HG03342 (cell line): Measurements from ENCODE around the gene ATXN3L.
"Not testable (repeated sequence)": the region's sequence is repeated elsewhere in the genome, so short reads cannot be mapped to it uniquely, and the experiment has no call there.

Source experiments
- ATAC-seq: cut with Tn5 transposase; IDR thresholded peaks from one replicate; pipeline ENCODE4 v1.9.1; 2021; ENCODE audit warnings: mild to moderate bottlenecking, moderate library complexity; ENCODE audit not compliant: unreplicated experiment

The ATXN3L gene

DNA sequence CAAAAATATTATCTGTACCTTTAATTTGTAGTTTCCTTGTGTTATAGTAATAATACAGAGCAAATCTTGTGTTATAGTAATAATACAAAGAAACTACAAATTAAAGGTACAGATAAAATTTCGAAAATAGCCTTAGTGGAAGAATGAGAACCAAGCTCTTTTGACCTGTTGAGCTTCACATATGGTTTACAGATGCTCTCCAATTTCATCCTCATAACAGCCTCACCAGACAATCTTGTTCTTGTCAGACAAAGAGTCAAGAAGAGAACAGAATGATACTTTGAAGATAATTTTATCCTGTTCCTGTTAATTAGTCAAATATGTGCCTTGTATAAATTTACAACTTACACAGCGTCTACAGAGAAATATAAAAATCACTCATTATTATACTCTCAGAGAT, 12.8 kb downstream of the ATXN3L start:
- ATAC-seq = no peak

DNA sequence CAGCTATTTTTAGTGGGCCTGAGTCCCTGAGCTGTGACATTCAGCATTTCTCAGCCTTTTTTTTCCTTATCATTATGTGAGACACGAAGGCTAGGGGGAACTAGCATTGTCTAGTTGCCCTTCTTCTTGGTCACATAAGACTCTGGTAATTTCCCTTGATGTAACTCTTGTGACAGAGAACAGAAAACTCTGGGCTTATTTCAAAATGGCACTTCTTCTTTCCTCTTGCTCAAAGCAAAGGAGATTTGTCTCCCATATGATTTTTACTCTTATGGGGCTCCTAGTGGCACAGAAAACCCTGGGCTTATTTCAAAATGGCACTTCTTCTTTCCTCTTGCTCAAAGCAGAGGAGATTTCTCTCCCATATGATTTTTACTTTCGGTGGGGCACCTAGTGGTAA, 14.7 kb downstream of the ATXN3L start:
- no peak for ATAC-seq

DNA sequence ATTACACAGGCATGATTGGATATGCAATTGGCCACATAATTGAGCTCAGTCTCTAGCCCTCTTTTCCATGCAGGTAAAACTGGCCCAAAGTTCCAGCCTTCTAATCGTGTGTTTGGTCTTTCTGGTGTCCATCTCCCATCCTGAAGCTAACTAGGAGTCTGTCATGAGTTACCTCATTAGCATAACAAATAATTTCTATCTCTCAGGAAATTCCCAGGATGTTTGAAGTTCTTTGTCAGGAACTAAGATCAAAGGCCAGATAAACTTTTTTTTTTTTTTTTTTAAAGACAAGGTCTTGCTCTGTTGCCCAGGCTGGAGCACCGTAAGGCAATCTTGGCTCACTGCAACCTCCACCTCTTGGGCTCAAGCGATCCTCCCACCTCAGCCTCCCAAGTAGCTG, 15.8 kb downstream of the ATXN3L start:
- ATAC-seq = no peak

DNA sequence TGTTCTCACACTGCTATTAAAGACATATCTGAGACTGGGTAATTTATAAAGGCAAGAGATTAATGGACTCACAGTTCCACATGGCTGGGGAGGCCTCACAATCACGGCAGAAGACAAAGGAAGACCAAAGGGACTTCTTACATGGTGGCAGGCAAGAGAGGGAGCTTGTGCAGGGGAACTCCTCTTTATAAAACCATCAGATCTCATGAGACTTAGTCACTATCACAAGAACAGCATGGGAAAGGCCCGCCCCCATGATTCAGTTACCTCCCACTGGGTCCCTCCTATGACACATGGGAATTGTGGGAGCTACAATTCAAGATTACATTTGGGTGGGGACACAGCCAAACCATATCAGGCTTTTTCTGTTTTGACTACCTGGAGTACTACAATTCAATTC, 16.6 kb downstream of the ATXN3L start:
- ATAC-seq = not testable (repeated sequence)

GRCh38 chrX:13298836-13299235, 21.0 kb downstream of the ATXN3L start:
- no peak for ATAC-seq

DNA sequence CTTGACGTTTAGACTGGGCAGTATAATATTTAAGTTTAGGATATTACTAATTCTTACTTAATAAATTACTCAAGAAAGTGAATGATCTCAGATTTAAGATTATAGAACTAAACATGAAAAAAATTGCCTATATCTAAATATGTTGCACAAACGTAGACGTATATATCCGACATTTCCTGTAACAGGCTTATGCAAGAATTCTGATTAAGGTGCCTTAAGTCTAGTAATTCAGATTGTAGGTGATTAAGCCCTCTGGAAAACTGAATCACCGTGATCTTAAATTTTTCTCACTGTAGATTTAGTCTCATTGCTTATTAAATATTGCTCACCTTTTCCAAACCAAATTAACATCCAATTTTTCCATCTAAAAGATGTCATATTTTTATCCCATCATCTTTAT, 24.0 kb downstream of the ATXN3L start:
- ATAC-seq = no peak

- ATAC-seq = no peak
These were observed 26.2 kb downstream of the ATXN3L start for GRCh38 chrX:13293700-13294099.

- no peak for ATAC-seq
These were observed 28.8 kb downstream of the ATXN3L start for GRCh38 chrX:13290891-13291614.

- no peak for ATAC-seq
These were observed 31.2 kb downstream of the ATXN3L start for GRCh38 chrX:13288671-13289070.

- no peak for ATAC-seq
These were observed 32.0 kb downstream of the ATXN3L start for GRCh38 chrX:13287816-13288215.

- ATAC-seq = no peak
These were observed 34.2 kb downstream of the ATXN3L start for GRCh38 chrX:13285693-13286092.

DNA sequence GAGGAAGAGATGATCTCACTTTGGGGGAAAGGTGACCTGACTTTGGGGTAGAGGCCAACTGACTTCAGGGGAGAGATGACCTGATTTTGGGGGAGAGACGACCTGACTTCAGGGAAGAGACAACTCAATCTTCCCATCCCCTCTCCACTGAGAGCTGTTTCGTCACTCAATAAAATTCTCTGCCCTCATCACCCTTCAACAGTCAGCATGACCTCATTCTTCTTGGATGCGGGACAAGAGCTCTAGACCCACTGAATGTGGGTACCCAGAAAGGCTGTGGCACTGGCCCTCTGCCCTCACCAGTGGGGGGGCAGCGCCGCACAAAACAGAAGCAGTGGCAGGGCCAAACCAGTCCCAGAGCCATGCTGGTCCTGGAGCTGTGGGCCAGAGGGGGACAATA, 34.6 kb downstream of the ATXN3L start:
- no peak for ATAC-seq

GRCh38 chrX:13284570-13284969, 35.3 kb downstream of the ATXN3L start:
- no peak for ATAC-seq

- ATAC-seq = no peak
These were observed 35.8 kb downstream of the ATXN3L start for GRCh38 chrX:13283950-13284546.

DNA sequence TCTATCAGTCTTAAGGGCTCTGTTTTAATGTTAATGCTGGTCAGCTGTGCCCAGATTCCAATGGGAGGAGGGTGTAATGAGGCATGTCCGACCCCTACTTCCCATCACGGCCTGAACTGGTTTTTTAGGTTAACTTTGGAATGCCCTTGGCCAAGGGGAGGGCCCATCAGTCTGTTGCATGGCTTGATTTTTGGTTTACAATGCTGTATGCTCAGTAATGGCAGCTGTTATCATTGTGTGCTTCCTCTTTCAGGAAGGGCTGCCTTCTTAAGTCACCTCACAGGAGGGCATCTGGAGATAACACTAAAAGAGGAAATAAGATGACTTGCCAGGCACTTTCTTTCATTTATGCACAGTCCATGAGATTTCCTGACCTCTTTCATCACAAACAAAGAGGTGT, 36.3 kb downstream of the ATXN3L start:
- no peak for ATAC-seq

- ATAC-seq = no peak
These were observed 38.6 kb downstream of the ATXN3L start for GRCh38 chrX:13281289-13281688.

DNA sequence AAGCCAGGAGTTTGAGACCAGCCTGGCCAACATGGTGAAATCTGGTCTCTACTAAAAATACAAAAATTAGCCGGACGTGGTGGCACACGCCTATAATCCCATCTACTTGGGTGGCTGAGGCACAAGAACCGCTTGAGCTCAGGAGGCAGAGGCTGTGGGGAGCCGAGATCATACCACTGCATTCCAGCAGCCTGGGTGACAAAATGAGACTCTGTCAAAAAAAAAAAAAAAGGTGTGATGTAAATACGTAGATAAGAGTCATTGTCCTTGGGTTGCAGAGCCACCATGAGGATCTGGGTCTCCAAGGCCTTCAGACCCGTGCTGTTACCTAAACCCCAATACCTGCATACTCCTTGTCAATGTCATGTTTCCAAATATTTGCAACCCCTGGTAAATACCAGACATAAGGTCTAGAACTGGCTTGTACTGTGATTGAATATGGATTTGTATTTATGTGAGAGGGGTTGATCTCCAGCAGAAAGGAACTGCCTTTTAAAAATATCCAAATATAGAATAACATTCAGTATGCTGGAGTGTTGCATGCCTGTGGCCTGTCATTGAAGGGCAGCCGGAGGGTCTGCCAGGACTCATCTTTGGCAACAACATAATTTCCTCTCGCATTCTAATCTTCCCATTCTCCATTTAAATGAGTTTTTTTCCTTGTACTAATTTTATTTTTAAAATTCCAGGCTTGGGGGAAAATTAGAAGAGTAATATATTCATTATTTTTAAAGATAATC, 40.4 kb downstream of the ATXN3L start:
- ATAC-seq = no peak

DNA sequence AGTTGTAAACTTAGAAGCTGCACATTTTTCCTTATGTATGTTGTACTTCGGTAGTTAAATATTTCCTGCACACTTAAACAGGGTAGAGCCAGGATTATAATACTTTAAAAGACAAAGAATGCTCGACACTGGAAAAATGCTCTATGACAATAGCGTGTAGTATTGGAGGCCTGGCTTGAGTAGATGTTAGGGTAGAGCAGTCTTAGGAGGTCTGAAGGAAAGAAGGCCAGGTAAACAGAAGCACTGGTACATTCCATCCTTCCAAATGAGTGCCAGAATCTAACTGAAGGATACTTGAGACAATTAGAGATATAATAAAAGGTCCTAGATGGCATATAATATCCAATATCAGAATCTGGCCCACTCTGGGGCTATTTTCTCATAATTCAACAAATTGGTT, 42.3 kb downstream of the ATXN3L start:
- ATAC-seq = no peak

- no peak for ATAC-seq
These were observed 42.9 kb downstream of the ATXN3L start for GRCh38 chrX:13276991-13277390.

- ATAC-seq = no peak
These were observed 44.8 kb downstream of the ATXN3L start for GRCh38 chrX:13275031-13275430.

DNA sequence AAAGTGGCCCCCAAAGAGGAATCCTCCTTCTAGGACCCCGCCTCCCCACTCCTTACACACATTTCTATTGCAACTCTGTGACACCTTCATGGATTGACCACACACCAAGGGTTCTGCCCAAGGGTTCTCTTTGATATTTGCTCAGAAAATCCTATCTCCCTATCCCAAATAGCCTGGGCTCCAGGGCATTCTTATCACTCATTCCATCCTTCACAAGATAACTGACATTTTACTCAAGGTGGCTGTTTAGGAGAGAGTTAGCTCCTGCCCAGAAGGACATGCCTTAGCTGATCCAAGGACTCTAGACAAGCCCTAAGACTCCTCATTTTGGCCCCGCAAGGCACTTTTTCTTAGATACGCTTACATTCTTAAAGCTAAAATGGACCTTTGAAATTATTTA, 47.4 kb downstream of the ATXN3L start:
- ATAC-seq = no peak

DNA sequence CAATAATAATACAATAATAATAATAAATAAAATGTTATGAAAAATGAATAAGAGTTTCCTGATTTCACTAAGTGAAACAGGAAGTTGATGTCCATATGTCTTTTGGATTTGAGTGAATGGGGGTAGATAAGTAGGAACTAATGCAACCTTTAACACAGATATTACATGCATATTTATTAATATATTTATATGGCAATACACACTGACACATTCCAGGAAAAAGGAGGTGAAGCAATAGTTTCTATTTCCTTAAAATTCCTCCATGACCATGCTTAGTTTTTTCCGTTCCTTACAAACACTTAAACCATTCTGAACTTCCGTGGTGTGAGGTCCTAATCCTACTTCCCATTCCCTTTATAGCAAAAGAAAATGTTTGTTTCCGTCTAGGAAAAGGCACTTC, 48.3 kb downstream of the ATXN3L start:
- ATAC-seq = no peak
